ENCODE results near the gene BABAM2.

DNA sequence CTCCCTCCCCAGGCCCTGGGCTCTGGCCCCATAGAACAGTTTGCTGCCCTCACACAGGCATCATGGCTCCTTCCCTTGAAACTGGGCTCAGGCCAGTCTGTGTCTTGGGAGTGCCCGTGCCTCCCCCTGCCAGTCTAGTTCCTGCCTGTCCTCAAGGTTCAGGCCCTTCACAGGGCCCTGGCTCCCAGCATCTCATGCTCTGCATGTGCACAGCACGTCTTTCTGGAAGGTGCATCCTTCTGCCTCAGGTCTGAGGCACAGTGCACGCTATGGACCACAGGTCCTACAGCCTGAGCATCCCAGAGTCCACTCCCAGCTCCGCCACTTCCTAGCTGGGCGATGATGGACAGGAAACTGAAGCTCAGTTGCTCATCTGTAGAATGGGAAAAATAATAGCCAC lies 466.5 kb downstream of the BABAM2 start:
- TF ChIP-seq, protein P1, sequence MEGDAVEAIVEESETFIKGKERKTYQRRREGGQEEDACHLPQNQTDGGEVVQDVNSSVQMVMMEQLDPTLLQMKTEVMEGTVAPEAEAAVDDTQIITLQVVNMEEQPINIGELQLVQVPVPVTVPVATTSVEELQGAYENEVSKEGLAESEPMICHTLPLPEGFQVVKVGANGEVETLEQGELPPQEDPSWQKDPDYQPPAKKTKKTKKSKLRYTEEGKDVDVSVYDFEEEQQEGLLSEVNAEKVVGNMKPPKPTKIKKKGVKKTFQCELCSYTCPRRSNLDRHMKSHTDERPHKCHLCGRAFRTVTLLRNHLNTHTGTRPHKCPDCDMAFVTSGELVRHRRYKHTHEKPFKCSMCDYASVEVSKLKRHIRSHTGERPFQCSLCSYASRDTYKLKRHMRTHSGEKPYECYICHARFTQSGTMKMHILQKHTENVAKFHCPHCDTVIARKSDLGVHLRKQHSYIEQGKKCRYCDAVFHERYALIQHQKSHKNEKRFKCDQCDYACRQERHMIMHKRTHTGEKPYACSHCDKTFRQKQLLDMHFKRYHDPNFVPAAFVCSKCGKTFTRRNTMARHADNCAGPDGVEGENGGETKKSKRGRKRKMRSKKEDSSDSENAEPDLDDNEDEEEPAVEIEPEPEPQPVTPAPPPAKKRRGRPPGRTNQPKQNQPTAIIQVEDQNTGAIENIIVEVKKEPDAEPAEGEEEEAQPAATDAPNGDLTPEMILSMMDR (IDR thresholded peaks at IDR 0.05; ENCODE audit: low read length) = no peak
- TF ChIP-seq EZH2phosphoT487 (IDR thresholded peaks at IDR 0.05; ENCODE audit: low read length) = no peak
- TF ChIP-seq EZH2 (optimal IDR thresholded peaks at IDR 0.05; ENCODE audit: low read depth, low read length) = no peak
